Retinal pigment epithelial cell (primary cell): ENCODE data around the gene YAP1.
A peak's percentile ranks its signal among the peaks of the same experiment; 100 is the strongest.
"Not testable (repeated sequence)": the region's sequence is repeated elsewhere in the genome, so short reads cannot be mapped to it uniquely, and the experiment has no call there.

Source experiments
- DNase-seq: peaks from one replicate; pipeline ENCODE4 v3.0.0-alpha.2; 2010; ENCODE audit warnings: low read depth
- H3K4me3 ChIP-seq: 2 replicates; pipeline ENCODE4 v1.5.1; 2011; ENCODE audit warnings: mild to moderate bottlenecking, low read length, control low read depth, moderate library complexity
- CTCF ChIP-seq: conservative IDR thresholded peaks from 2 replicates; pipeline ENCODE4 v1.5.1; 2011; ENCODE audit warnings: low read depth, low read length, control low read depth, inconsistent platforms

YAP1 gene

DNA sequence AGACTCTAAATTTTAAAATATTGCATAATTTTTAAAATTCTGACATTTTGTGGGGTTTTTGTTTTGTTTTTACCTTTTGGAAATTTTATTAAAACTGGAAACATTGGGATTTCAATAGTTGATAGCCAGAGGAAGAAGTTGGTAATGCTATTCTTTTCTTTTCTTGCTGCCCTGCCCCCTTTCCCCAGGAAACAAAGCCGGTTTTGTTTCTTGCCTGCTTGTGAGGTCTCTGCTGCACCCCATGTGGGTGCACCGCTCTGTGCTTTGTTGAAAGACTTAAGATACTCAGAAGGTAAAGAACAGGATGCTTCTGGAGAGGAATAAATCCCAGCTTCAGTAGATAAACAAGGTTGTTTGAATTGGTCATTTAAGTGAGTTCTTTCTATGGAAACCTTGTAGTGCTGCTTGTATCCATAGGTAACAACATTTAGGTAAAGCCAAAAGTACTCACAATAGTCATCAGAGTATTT, 87.5 kb downstream of the YAP1 start:
- no peak overlapping the region for H3K4me3 ChIP-seq
- TF ChIP-seq CTCF: no peak
- DNase-seq: peak; percentile 38

DNA sequence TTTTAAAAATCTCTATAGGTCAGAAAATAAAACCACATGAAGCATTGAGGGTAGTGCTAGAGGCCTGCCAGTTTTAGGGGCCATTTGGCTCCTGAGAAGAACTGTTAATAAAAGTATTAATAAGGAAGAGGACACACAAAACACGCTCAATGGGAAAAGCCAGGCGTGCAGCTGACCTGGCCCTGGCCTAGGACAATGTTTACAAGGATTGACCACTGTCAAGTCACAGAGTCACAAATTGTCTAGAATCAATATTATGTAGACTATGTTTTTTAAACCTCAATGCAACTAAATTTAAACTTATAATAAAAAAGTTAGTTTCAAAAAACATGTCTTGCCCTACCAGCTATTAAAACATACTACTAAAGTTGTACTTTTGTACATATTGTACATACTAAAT, 89.4 kb downstream of the YAP1 start:
- no peak for TF ChIP-seq CTCF

DNA sequence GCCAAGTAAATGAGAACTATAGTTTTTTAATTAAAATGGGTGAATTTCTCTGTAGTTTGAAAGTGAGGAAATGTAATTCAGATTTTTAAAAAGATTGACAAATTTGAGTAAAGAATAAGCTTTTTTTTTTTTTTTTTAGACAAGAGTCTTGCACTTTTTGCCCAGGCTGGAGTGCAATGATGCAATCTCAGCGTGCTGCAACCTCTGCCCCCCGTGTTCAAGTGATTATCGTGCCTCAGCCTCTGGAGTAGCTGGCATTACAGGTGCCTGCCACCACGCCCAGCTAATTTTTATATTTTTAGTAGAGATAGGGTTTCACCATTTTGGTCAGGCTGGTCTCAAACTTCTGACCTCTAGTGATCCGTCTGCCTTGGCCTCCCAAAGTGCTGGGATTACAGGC, 90.1 kb downstream of the YAP1 start:
- DNase-seq, H3K4me3 ChIP-seq: not testable (repeated sequence)

More for the DNA sequence above, 89.4 kb downstream of the YAP1 start:
- no peak overlapping the region for H3K4me3 ChIP-seq
- DNase-seq: no peak

DNA sequence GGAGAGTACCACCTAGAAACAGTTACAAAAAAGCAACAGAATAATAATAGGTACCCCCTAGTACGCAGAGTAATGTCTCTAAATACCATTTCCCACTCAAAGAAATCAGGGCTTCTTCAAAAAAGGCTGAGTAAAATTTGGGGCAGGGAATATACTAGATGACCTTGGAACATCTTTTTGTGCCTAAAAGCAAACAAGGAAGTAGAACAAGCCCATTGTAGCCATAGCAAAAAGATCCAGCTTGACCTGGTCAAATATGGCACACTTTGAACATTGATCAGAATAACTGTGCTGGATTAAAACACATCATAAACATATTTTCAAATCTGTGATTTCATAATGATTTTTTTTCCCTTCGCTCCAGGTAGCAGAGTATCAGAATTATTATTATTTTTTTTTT, 91.5 kb downstream of the YAP1 start:
- no peak for TF ChIP-seq CTCF
- no peak for DNase-seq
- no peak overlapping the region for H3K4me3 ChIP-seq

DNA sequence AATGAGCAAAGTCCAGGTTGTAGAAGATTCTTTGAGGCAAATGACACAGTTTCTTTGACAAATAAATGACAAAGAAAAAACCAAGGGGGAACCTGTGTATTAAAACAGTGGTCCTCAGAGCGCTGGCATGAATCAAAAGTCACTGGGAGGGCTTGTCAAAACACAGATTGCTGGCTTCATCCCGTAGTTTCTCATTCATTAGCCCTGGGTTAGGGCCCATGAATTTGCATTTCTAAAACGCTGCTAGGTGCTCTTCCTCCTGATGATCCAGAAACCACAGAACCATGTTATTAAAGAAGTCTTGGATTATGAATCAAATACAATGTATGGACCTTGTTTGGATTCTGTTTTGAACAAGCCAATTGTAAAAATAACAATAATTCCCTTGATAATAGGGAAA, 92.7 kb downstream of the YAP1 start:
- DNase-seq: no peak
- no peak for TF ChIP-seq CTCF
- no peak overlapping the region for H3K4me3 ChIP-seq

GRCh38 chr11:102204174-102204573, 93.9 kb downstream of the YAP1 start:
- no peak for DNase-seq
- H3K4me3 ChIP-seq: no peak overlapping the region

GRCh38 chr11:102205805-102206204, 95.6 kb downstream of the YAP1 start:
- DNase-seq: no peak
- TF ChIP-seq CTCF: no peak
- no peak overlapping the region for H3K4me3 ChIP-seq

More at GRCh38 chr11:102204174-102204573, 93.9 kb downstream of the YAP1 start:
- no peak for TF ChIP-seq CTCF

GRCh38 chr11:102208835-102209234, 98.6 kb downstream of the YAP1 start:
- no peak overlapping the region for H3K4me3 ChIP-seq
- DNase-seq: no peak
- TF ChIP-seq CTCF: no peak
